ENCODE results near the gene FBXW7.
A peak's percentile ranks its signal among the peaks of the same experiment; 100 is the strongest.

Gene FBXW7

DNA sequence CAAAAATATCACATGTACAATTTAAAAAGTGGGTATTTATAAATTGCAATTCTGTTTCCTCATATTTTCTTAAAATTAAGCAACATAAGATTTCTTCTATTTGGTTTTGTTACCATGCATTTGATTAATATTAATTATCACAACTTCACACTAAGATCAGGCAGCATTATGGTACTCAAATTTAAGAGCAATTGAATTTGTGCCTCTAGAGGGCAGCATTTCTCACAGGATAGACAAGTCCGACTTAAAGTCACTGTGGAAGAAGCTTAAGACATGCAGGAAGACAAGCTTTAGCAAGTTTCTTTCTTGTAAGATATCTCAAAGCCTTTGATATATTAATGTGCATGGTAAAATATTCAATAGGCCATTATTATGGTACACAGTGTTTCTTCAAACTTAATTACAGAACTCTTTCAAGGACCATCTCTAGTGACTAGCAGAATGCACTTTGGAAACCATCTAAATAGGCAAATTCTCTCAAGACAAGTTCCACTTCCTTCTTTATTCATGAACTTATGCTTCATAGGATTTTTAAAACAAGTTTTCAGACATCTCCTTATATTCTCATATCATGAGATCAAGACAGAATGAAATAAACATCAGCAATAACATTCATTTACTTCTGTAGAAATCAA is 35.0 kb downstream of the FBXW7 start:
- Histone ChIP-seq H2AFZ (ENCODE audit: low read length) (no peak overlapping the region), H3K79me2 (ENCODE audit: insufficient read depth, low read length) (peaks cover 74% of the 10 kb centered on the region), H3K4me2 (ENCODE audit: low read depth, low read length, poor library complexity, severe bottlenecking) (no peak overlapping the region), H3K4me1 (ENCODE audit: insufficient read depth, low read length, poor library complexity, severe bottlenecking) (peaks cover 4% of the 10 kb centered on the region), H4K20me1 (ENCODE audit: insufficient read depth, low read length, poor library complexity, severe bottlenecking) (peaks cover 4% of the 10 kb centered on the region), H3K4me3 (ENCODE audit: low read length, poor library complexity, severe bottlenecking) (no peak overlapping the region), H3K9me3 (ENCODE audit: insufficient read depth, low read depth, low read length) (no peaks in the 10 kb centered on the region), H3K9ac (ENCODE audit: low read depth, low read length, poor library complexity, severe bottlenecking) (no peak overlapping the region), H3F3A (ENCODE audit: low read depth) (no peaks in the 10 kb centered on the region), H3K36me3 (ENCODE audit: insufficient read depth, low read length) (no peaks in the 10 kb centered on the region), H3K9me2 (replicated peaks; ENCODE audit: low read depth, low read length) (no peaks in the 10 kb centered on the region), H3K27me3 (ENCODE audit: insufficient read depth, low read length, poor library complexity, severe bottlenecking) (no peaks in the 10 kb centered on the region)
- TF ChIP-seq CTCF (conservative IDR thresholded peaks at IDR 0.05; ENCODE audit: low read length) = peak; percentile 95
- no peak for TF ChIP-seq EZH2phosphoT487 (IDR thresholded peaks at IDR 0.05; ENCODE audit: borderline replicate concordance)

- Histone ChIP-seq H3K4me3 (ENCODE audit: low read length, poor library complexity, severe bottlenecking) (no peak overlapping the region), H3K9me2 (replicated peaks; ENCODE audit: low read depth, low read length) (no peaks in the 10 kb centered on the region)
Observed at GRCh38 chr4:152500275-152500674, 35.6 kb downstream of the FBXW7 start.

GRCh38 chr4:152499344-152499743 is 36.5 kb downstream of the FBXW7 start:
- Histone ChIP-seq H3K4me1 (ENCODE audit: insufficient read depth, low read length, poor library complexity, severe bottlenecking) (peaks cover 4% of the 10 kb centered on the region), H3K4me3 (ENCODE audit: low read length, poor library complexity, severe bottlenecking) (no peak overlapping the region), H3K27me3 (ENCODE audit: insufficient read depth, low read length, poor library complexity, severe bottlenecking) (no peaks in the 10 kb centered on the region), H4K20me1 (ENCODE audit: insufficient read depth, low read length, poor library complexity, severe bottlenecking) (peaks cover 4% of the 10 kb centered on the region), H3K36me3 (ENCODE audit: insufficient read depth, low read length) (no peaks in the 10 kb centered on the region), H3K4me2 (ENCODE audit: low read depth, low read length, poor library complexity, severe bottlenecking) (no peak overlapping the region), H3K9me3 (ENCODE audit: insufficient read depth, low read depth, low read length) (no peaks in the 10 kb centered on the region), H3K9me2 (replicated peaks; ENCODE audit: low read depth, low read length) (no peaks in the 10 kb centered on the region), H3K9ac (ENCODE audit: low read depth, low read length, poor library complexity, severe bottlenecking) (no peak overlapping the region), H3K79me2 (ENCODE audit: insufficient read depth, low read length) (peaks cover 77% of the 10 kb centered on the region), H3F3A (ENCODE audit: low read depth) (no peaks in the 10 kb centered on the region), H2AFZ (ENCODE audit: low read length) (no peak overlapping the region)
- no peak for TF ChIP-seq EZH2phosphoT487 (IDR thresholded peaks at IDR 0.05; ENCODE audit: borderline replicate concordance)
- no peak for TF ChIP-seq CTCF (conservative IDR thresholded peaks at IDR 0.05; ENCODE audit: low read length)

More at GRCh38 chr4:152500275-152500674, 35.6 kb downstream of the FBXW7 start:
- Histone ChIP-seq H3K4me1 (ENCODE audit: insufficient read depth, low read length, poor library complexity, severe bottlenecking) (peaks cover 4% of the 10 kb centered on the region), H3K36me3 (ENCODE audit: insufficient read depth, low read length) (no peaks in the 10 kb centered on the region), H3K4me2 (ENCODE audit: low read depth, low read length, poor library complexity, severe bottlenecking) (no peak overlapping the region), H2AFZ (ENCODE audit: low read length) (no peak overlapping the region), H4K20me1 (ENCODE audit: insufficient read depth, low read length, poor library complexity, severe bottlenecking) (peaks cover 4% of the 10 kb centered on the region), H3K9ac (ENCODE audit: low read depth, low read length, poor library complexity, severe bottlenecking) (no peak overlapping the region), H3K9me3 (ENCODE audit: insufficient read depth, low read depth, low read length) (no peaks in the 10 kb centered on the region), H3F3A (ENCODE audit: low read depth) (no peaks in the 10 kb centered on the region), H3K79me2 (ENCODE audit: insufficient read depth, low read length) (peaks cover 74% of the 10 kb centered on the region), H3K27me3 (ENCODE audit: insufficient read depth, low read length, poor library complexity, severe bottlenecking) (no peaks in the 10 kb centered on the region)
- TF ChIP-seq CTCF (conservative IDR thresholded peaks at IDR 0.05; ENCODE audit: low read length) (no peak), EZH2phosphoT487 (IDR thresholded peaks at IDR 0.05; ENCODE audit: borderline replicate concordance) (no peak)

All from Loucy (cell line).